Fibroblast of gingiva (primary cell): ENCODE data around the gene FRMPD4.
A peak's percentile ranks its signal among the peaks of the same experiment; 100 is the strongest.
"Not testable (repeated sequence)": the region's sequence is repeated elsewhere in the genome, so short reads cannot be mapped to it uniquely, and the experiment has no call there.

ENCODE experiments used
- DNase-seq: peaks from one replicate; pipeline ENCODE4 v3.0.0-alpha.2; 2011; ENCODE audit warnings: low read depth

Gene FRMPD4

DNA sequence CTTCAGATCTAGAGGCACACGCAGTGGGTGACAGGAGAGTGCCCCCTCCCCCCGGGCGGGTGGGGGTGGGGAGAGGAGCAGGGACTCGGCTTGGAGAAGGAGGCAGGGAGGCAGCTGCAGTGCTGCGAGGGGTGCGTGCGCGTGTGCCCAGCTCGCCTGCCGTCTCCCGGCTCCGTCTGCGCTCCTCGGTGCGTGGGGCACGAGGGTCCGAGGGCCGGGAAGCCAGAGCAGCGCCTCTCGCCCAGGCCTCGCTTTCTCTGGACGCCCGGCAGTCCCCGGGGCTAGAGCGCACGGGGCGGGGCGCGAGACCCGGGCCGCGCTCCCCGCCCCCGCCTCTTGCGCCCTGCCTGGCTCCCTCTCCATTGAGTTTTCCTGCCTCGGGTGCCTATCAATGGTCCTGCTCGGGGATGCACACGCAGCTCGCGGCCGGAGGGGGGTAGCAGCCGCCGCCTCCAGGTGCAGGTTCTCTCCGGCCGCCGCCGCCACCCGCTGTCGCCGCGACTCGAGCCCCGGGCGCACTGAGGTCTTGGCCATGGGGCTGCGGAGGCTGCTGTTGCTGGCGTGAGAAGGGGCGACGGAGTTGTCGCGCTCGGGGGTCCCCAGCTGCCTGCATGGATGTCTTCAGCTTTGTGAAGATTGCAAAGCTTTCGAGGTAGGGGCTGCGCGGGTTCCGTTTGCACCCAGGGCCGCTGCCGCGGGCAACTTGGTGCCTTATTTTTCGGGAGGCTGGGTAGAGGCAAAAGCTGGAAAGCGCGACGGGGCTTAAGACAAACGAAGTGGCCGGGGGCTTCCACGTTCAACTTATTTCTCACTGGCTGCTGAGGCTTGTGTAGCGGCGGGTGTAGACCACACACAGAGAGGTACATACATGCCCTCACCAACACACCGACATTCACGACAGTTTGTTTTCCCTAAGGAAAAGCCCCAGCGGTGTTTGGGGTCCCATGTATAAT, at the start of gene FRMPD4:
FRMPD4 (plus strand) TSS at position 113 of the 953 bp plus-strand sequence; CDS start at position 612, 499 bp downstream.
- DNase-seq: no peak

DNA sequence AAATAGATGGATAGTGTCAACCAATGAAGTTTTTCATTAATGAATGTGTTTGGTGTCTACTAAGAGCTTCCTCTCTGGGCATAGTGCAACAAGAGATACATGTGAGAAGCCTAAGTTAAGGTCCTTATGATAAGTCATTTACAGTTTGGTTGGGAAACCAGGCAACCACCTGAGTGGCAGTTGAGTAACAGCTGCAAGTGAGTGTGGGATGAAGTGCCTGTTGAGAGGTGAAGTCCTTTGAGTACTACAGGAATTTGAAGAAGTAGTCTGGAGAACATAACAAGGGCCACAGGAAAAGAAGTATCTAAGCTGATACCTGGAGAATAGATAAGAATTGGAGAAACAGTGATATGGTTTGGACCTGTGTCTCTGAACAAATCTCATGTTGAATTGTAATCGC, 48.5 kb upstream of the FRMPD4 start:
- no peak for DNase-seq

DNA sequence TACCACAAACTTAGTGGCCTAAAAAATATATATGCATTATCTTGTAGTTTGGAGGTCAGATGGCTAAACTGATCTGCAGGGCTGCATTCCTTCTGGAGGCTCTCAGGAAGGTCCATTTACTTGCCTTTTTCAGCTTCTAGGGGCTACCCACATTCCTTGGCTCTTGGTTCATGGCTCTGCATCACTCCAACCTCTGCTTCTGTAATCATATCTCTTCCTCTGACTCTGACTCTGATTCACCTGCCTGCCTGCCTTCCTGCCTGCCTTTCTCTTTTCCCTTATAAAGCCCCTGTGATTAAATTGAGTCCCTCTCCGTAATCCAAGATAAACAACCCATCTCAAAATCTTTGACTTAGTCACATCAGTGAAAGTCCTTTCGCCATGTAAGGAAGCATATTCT, 25.0 kb upstream of the FRMPD4 start:
- no peak for DNase-seq

GRCh38 chrX:12115377-12115776, 22.9 kb upstream of the FRMPD4 start:
- DNase-seq: no peak

- no peak for DNase-seq
Observed at GRCh38 chrX:12118134-12118533, 20.1 kb upstream of the FRMPD4 start.

GRCh38 chrX:12128017-12128416, 10.3 kb upstream of the FRMPD4 start:
- DNase-seq: no peak

DNA sequence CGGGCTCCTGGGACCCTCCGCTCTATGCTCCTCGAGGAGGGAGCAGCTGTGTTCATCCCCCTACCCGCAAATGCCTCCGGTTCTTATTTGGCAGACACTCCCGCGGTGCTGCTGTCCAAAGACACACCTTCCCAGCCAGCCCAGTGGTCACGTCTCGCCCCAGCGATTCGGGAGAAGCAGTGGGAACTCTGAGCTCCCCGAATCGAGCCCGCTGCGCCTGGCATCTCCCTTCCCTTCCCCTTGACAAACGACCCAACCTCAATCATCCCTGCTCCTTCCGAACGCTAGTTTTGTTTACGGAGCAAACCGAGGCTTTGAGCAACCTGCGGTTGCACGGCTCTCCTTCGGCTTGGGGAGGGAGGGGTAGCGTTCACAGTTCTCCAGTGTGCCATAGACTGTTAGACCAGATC, 317 bp upstream of the FRMPD4 start:
- DNase-seq: no peak

- DNase-seq: no peak
Observed at GRCh38 chrX:12139934-12140611, 1.8 kb downstream of the FRMPD4 start.

- DNase-seq: no peak
Observed at GRCh38 chrX:12141511-12141910, 3.2 kb downstream of the FRMPD4 start.

DNA sequence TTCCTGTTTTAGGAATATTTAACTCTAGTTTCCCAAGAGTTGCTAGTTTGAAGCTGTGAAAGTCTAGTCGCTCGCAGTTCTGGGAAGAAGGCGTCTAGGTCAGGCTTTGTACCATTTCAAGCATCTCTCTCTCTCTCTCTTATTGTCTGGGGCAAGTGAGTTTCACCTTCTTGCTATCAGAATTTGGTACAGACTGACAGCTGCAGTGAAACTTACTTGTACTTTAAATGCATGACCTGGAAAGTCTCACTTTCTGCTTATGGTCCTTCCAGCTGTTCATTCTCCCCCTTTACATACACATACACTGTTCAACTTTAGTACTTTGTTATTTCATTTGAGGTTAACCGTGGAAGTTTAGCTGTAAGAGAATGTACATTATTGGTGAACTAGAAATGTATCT, 4.4 kb downstream of the FRMPD4 start:
- no peak for DNase-seq

DNA sequence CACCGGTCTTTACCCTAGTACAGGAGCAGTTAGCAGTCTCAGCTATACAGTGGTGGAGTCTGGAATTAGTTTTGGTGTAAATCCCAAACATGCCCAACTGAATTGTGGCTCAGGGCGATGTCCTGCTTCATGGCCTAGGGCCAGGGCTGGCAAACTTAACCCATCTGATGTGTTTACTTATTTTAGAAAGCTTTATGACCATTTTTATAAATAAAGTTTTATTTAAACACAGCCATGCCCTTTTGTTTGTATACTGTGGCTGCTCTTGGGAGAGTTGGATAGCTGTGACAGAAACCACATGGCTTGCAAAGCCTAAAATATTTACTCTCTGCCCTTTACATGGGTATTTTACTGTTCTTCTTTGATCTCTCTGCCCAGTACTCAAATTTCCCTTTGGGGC, 7.1 kb downstream of the FRMPD4 start:
- DNase-seq: no peak

DNA sequence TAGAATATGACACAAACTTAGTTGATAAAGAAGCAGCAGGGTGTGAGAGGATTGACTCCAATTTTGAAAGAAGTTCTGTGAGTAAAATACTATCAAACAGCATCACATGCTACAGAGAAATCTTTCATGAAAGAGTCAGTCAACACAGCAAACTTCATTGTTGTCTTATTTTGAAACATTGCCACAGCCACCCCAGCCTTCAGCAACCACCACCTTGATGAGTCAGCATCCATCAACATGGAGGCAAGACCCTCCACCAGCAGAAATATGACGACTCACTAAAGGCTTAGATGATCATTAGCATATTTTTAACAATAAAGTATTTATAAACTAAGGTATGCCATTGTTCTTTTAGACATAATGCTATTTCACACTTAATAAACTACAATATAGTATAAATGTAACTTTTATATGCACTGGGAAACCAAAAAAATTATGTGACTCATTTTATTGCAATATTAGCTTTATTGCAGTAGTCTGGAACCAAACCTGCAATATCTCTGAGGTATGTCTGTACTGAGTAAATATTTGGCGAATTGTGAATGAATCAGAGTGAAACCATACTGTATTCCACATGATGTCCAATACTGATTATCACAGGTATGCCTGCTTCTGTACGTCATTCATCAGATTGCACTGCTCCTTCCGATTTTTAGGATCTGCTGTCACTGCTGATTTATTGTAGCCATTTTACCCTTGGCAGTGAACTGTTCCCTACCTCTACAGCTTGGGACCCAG, 11.6 kb downstream of the FRMPD4 start:
- DNase-seq: no peak

DNA sequence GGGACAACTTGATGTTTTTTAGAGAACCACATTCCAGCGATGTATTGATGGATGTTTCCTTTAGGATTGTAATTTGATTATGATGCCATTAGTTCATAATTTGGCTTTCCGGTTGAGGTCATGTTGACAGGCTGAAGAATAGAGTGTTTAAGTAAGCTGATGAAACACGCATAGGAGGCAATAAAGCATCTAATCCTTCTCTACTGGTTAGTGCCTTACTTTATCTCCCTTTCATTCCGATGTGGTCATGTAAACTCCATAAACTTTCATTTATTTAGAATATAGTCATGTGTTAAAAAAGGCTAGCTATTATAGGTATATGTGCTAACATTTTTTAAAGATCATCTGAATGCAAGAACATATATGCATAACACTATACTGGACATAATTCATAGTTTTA, 15.0 kb downstream of the FRMPD4 start:
- no peak for DNase-seq

- DNase-seq: no peak
Observed at GRCh38 chrX:12153741-12154140, 15.5 kb downstream of the FRMPD4 start.

GRCh38 chrX:12159799-12160198, 21.5 kb downstream of the FRMPD4 start:
- no peak for DNase-seq

DNA sequence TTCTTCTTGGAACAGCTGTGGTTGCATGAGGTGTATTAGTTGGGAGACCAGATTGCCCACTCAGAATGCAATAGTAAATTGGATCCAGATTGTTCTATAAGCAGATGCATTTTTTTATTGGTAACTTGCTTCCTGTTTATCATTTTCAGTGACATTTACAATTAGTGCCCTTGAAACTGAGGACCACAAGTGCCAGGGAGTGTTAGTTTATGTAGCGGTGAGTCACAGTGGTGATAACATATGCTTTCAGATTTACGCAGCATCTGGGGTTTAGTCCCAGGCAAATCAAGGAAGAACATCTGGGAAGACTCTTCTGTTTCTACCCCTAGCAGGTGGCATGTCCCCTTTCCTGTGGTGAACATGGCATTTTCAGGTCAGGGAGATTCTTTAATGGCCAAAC, 24.1 kb downstream of the FRMPD4 start:
- peak; percentile 0 for DNase-seq

DNA sequence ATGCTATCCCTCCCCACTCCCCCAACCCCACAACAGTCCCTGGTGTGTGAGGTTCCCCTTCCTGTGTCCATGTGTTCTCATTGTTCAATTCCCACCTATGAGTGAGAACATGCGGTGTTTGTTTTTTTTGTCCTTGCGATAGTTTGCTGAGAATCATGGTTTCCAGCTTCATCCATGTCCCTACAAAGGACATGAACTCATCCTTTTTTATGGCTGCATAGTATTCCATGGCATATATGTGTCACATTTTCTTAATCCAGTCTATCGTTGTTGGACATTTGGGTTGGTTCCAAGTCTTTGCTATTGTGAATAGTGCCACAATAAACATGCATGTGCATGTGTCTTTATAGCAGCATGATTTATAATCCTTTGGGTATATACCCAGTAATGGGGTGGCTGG, 25.9 kb downstream of the FRMPD4 start:
- not testable (repeated sequence) for DNase-seq

GRCh38 chrX:12170755-12171154, 32.5 kb downstream of the FRMPD4 start:
- DNase-seq: no peak

DNA sequence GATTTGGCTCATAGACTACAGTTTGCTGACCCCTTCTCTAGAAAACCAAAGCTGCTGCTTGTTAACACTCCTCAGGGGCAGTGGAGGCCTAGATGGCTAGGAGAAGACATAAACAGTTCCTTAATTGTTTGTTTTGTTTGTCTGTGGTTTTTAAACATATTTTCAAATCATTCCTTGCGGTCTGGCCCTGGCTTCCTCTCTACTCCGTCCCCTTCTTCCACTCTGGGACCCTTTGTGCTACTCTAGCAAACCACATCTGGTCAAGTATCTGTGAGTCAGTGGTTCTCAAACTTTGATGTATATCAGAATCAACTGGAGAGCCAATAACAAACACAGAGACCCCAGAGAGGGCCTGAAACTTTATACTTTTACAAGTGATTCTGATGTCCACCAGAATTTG, 36.1 kb downstream of the FRMPD4 start:
- DNase-seq: no peak

GRCh38 chrX:12197030-12197429, 58.8 kb downstream of the FRMPD4 start:
- DNase-seq: no peak

- no peak for DNase-seq
Observed at GRCh38 chrX:12206413-12206812, 68.1 kb downstream of the FRMPD4 start.

DNA sequence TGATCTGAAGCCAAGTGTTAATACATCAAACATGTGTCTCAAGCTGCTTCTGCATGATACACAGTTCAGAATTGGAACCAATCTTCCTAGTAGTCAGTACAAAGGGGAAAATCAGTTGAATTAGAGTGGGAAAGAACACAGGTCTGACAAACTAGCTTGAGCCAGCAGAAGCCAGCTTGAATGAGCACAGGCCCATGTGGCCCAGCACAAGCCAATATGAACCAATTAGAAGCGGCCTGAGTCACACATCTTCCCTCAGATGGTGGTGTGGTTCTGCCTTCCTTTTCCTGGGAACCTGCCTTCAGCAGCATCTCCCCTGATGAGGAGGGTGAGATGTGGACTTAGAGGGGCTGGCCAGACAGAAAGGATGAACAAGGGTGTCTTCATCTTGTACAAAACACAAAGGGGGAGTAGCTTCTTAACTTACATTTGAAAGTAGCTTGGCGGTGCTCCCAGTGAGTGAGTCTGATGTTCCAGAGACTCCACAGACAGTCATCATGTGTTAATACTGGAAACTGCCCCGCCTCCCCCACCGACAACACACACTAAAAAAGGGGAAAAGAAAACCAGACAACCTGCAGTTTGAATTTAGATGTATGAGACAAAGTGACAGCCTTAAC, 72.0 kb downstream of the FRMPD4 start:
- peak; percentile 22 for DNase-seq
